Stimulated activated CD4-positive, alpha-beta T cell treated with anti-CD3 and anti-CD28 coated beads, Interleukin-4, amount 100 ng/mL, for 4 hours (primary cell): Measurements from ENCODE around the gene HDAC4.

Experiments used
- DNase-seq, 2 experiments: peaks; one replicate each; pipeline ENCODE4 v3.0.0-alpha.2; 2020

HDAC4 gene

GRCh38 chr2:239129147-239129920 is 271.5 kb downstream of the HDAC4 start:
- DNase-seq, result no peak

- no peak for DNase-seq
Measured at GRCh38 chr2:239128706-239129105, 272.1 kb downstream of the HDAC4 start.

- no peak for DNase-seq
Measured at GRCh38 chr2:239127513-239127912, 273.3 kb downstream of the HDAC4 start.

GRCh38 chr2:239125726-239126675 is 274.8 kb downstream of the HDAC4 start:
- DNase-seq, result no peak

GRCh38 chr2:239124152-239124899 is 276.5 kb downstream of the HDAC4 start:
- DNase-seq, result no peak

- DNase-seq, result no peak
Measured at GRCh38 chr2:239122421-239123110, 278.3 kb downstream of the HDAC4 start.

GRCh38 chr2:239121600-239122012 is 279.2 kb downstream of the HDAC4 start:
- DNase-seq, result no peak

- DNase-seq, result no peak
Measured at GRCh38 chr2:239120664-239121063, 280.2 kb downstream of the HDAC4 start.

- DNase-seq, result no peak
Measured at GRCh38 chr2:239119346-239120126, 281.3 kb downstream of the HDAC4 start.

GRCh38 chr2:239118675-239119211 is 282.1 kb downstream of the HDAC4 start:
- DNase-seq, result no peak

- no peak for DNase-seq
Measured at GRCh38 chr2:239118264-239118663, 282.6 kb downstream of the HDAC4 start.

- no peak for DNase-seq
Measured at GRCh38 chr2:239117831-239118230, 283.0 kb downstream of the HDAC4 start.

GRCh38 chr2:239116456-239117246 is 284.2 kb downstream of the HDAC4 start:
- no peak for DNase-seq

- no peak for DNase-seq
Measured at GRCh38 chr2:239115616-239116015, 285.2 kb downstream of the HDAC4 start.

GRCh38 chr2:239114616-239115265 is 286.1 kb downstream of the HDAC4 start:
- no peak for DNase-seq

- DNase-seq, result no peak
Measured at GRCh38 chr2:239114119-239114581, 286.7 kb downstream of the HDAC4 start.

- no peak for DNase-seq
Measured at GRCh38 chr2:239113615-239114014, 287.2 kb downstream of the HDAC4 start.

- no peak for DNase-seq
Measured at GRCh38 chr2:239113171-239113570, 287.6 kb downstream of the HDAC4 start.

GRCh38 chr2:239112127-239112774 is 288.6 kb downstream of the HDAC4 start:
- DNase-seq, result no peak
